Sigmoid colon (tissue), 7 donors: ENCODE measurements around the gene ARF6. TPM values are rescaled to one million over a fixed set of nuclear protein-coding genes. Genes with fewer than 3 reads are reported as not detected.

ENCODE experiments used
- DNase-seq: peaks from one replicate; pipeline ENCODE4 v3.0.0-alpha.2; 2019
- H3K27ac ChIP-seq, 4 donors: fragments of 200-600 bp; sonication (generic); one replicate each; pipeline ENCODE4 v1.5.1; 2016 to 2019; ENCODE audit warnings: mild to moderate bottlenecking in 1 of 4
- H3K27me3 ChIP-seq, 3 donors: fragments of 200-600 bp; sonication (generic); one replicate each; pipeline ENCODE4 v1.5.1; 2019; ENCODE audit warnings: mild to moderate bottlenecking in 1 of 3
- H3K36me3 ChIP-seq, 4 donors: fragments of 200-600 bp; sonication (generic); one replicate each; pipeline ENCODE4 v1.5.1; 2016 to 2019
- H3K4me1 ChIP-seq, 4 donors: fragments of 200-600 bp; sonication (generic); one replicate each; pipeline ENCODE4 v1.5.1; 2017 to 2019
- H3K4me3 ChIP-seq, 4 donors: fragments of 200-600 bp; sonication (generic); one replicate each; pipeline ENCODE4 v1.5.1; 2017 to 2019; ENCODE audit warnings: mild to moderate bottlenecking in 2 of 4, moderate library complexity in 1 of 4
- H3K9me3 ChIP-seq, 4 donors: fragments of 200-600 bp in 3 of 4; sonication (generic) in 3 of 4; one replicate each; pipeline versions ENCODE4 v1.5.1 to v1.6.1; 2013 to 2019
- CTCF ChIP-seq, 4 experiments: fragments of 450-650 bp in 3 of 4; fragments of 200-600 bp in 1 of 4; IDR thresholded peaks; one replicate each; pipeline ENCODE4 v1.5.1; 2016 to 2019; ENCODE audit warnings: antibody characterized with exemption in 4 of 4, mild to moderate bottlenecking in 3 of 4, moderate library complexity in 2 of 4
- EP300 ChIP-seq, 4 donors: sonication (generic); formaldehyde crosslinking; IDR thresholded peaks; one replicate each; pipeline ENCODE4 v1.6.1; 2017; ENCODE audit warnings: antibody characterized with exemption in 4 of 4
- POLR2A ChIP-seq, 2 donors: fragments of 450-650 bp; IDR thresholded peaks; one replicate each; pipeline ENCODE4 v1.6.1; 2016; ENCODE audit warnings: antibody characterized with exemption in 2 of 2, mild to moderate bottlenecking in 2 of 2, moderate library complexity in 2 of 2
- POLR2AphosphoS5 ChIP-seq, 4 donors: sonication (generic); formaldehyde crosslinking; IDR thresholded peaks; one replicate each; pipeline ENCODE4 v1.6.1; 2017; ENCODE audit warnings: antibody characterized with exemption in 4 of 4
- WGBS, 2 donors: extraction: QIAGEN DNeasy Blood & Tissue Kit; methylation state at CpG; one replicate each; pipeline ENCODE4 v1.1.7; 2013; 5-methylcytosine and 5-hydroxymethylcytosine counted together
- intact Hi-C: fragments of 100-400 bp; cut with DNase I; formaldehyde crosslinking; loops from one replicate; pipeline ENCODE4 v1.15.1; 2023
- polyA plus RNA-seq, 3 donors: library from polyadenylated mRNA; stranded (reverse); fragments of 200-250 nt; gene quantifications; one replicate each; pipeline ENCODE4 v1.2.3, GENCODE V29; 2013
- total RNA-seq, 4 donors: library from RNA; depleted of rRNA; stranded (reverse); fragments of >200 nt; gene quantifications; one replicate each; pipeline ENCODE4 v1.1.0, GENCODE V29; 2016
- donor health status: healthy with polysubstance abuse.
- donor health status: Bipolar disorder and iron deficiency.
- donor health status: healthy.

Gene ARF6
- total and polyA plus RNA-seq, 7 donors, result 33.8 to 117 (median 45.6) TPM

DNA sequence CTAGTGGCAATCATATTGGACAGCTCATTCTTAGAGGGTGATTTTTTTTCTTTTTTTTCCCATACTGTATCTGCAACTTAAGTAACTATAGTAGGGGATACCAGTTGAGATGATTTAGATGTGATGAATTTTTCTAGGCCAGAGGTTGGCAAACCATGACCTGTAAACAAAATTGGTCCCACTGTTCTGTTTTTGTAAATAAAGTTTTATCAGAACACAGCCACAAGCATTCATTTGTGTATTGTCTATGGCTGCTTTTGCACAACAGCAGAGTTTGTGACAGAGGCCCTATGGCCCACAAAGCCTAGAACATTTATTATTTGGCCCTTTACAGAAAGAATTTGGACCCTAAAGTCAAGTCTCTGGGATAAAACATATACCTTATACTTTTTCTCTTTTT lies 11.4 kb downstream of the ARF6 start:
- TF ChIP-seq EP300 (IDR thresholded peaks at IDR 0.05) (no peak), POLR2A (IDR thresholded peaks at IDR 0.05) (no peak), POLR2AphosphoS5 (IDR thresholded peaks at IDR 0.05) (no peak), CTCF (IDR thresholded peaks at IDR 0.05) (no peak)
- DNase-seq, result no peak
- Histone ChIP-seq H3K36me3 (no peaks in the 10 kb centered on the region), H3K4me1 (no peaks in the 10 kb centered on the region), H3K9me3 (no peaks in the 10 kb centered on the region), H3K27me3 (no peaks in the 10 kb centered on the region), H3K4me3 (no peak overlapping the region), H3K27ac (no peak overlapping the region)
- intact Hi-C loops, result no loop called here

- intact Hi-C loops, result no loop called here
- Histone ChIP-seq H3K9me3 (no peaks in the 10 kb centered on the region), H3K36me3 (no peaks in the 10 kb centered on the region), H3K4me3 (no peak overlapping the region), H3K27ac (peak overlapping the region in 1 of 4 donors; percentile 4), H3K4me1 (no peaks in the 10 kb centered on the region), H3K27me3 (no peaks in the 10 kb centered on the region)
- 78 to 88% methylated on average over 7 of the region's 7 CpGs for WGBS, 2 donors
- TF ChIP-seq EP300 (IDR thresholded peaks at IDR 0.05), result no peak
- TF ChIP-seq POLR2AphosphoS5 (IDR thresholded peaks at IDR 0.05), result no peak
- TF ChIP-seq POLR2A (IDR thresholded peaks at IDR 0.05), result no peak
- no peak for TF ChIP-seq CTCF (IDR thresholded peaks at IDR 0.05)
- no peak for DNase-seq
These were observed 13.1 kb downstream of the ARF6 start for GRCh38 chr14:49905989-49906388.

DNA sequence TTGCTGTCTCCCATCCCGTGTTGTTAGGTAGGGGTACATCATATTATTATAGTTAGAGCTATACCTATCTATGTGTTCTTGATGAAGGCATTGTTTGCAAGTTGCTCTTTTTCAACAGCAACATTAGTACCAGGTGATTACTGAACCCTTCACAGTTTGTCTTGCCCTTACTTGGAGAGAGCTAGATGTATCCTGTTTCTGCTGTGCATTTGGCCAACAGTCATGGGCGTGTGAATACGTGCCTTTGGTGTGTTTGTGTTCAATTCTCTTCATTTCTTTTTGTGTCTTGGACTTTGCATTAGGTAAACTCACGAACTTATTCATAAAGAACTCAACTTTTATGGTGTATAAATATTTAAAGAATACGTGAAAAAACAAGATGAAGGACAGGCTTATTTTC lies 14.3 kb downstream of the ARF6 start:
- H3K36me3 ChIP-seq, result no peaks in the 10 kb centered on the region
- no peaks in the 10 kb centered on the region for H3K9me3 ChIP-seq
- WGBS, 2 donors, result 25 to 60% methylated on average over 5 of the region's 5 CpGs
- DNase-seq, result no peak
- peak overlapping the region in 1 of 4 donors; percentile 28 for H3K27ac ChIP-seq
- intact Hi-C loops, result no loop called here
- TF ChIP-seq POLR2AphosphoS5 (IDR thresholded peaks at IDR 0.05) (no peak), CTCF (IDR thresholded peaks at IDR 0.05) (no peak), POLR2A (IDR thresholded peaks at IDR 0.05) (no peak), EP300 (IDR thresholded peaks at IDR 0.05) (no peak)
- H3K4me3 ChIP-seq, result no peak overlapping the region
- no peaks in the 10 kb centered on the region for H3K27me3 ChIP-seq
- no peaks in the 10 kb centered on the region for H3K4me1 ChIP-seq

DNA sequence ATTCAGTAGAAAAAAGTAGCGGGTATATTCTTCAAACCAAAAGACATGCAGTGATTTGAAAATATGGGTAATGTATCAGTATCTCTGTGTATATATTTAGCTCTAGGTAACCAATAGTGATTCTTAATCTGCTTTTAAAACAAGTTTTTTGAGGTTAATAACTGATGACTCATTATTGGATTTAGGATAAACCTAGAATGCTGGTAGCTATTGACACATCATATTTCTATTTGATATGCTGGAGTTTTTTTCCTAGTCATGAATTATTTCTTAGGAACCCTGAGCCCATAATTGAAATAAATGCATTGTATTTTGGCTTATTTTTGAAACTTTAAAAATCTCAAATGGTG lies 15.5 kb downstream of the ARF6 start:
- intact Hi-C loops, result no loop called here
- TF ChIP-seq CTCF (IDR thresholded peaks at IDR 0.05), result no peak
- no peak for TF ChIP-seq EP300 (IDR thresholded peaks at IDR 0.05)
- no peak for TF ChIP-seq POLR2A (IDR thresholded peaks at IDR 0.05)
- no peak for TF ChIP-seq POLR2AphosphoS5 (IDR thresholded peaks at IDR 0.05)
- no peaks in the 10 kb centered on the region for H3K4me1 ChIP-seq
- no peaks in the 10 kb centered on the region for H3K27me3 ChIP-seq
- H3K36me3 ChIP-seq, result no peaks in the 10 kb centered on the region
- peak overlapping the region in 3 of 4 donors; percentile 9 to 39 (median 28) for H3K27ac ChIP-seq
- no peak overlapping the region for H3K4me3 ChIP-seq
- no peak for DNase-seq
- no peaks in the 10 kb centered on the region for H3K9me3 ChIP-seq
- 2% methylated on average over 1 of the region's 1 CpG for WGBS, 2 donors

DNA sequence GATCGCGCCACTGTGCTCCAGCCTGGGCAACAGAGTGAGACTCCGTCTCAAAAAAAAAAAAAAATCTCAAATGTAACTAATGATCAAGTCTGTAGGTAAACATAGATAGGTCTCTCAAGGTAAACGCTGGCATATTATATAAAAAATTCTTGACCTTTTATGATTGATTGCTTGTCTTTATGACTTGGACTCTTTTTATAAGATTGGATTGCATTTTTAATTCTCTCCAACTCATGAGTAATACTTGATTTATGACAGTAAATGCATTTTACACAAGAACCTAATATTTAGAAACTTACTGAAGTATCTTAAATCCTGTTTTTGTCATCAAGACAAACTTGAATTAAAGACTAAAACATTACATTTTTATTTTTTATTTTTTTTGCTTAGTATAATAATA lies 16.1 kb downstream of the ARF6 start:
- TF ChIP-seq EP300 (IDR thresholded peaks at IDR 0.05) (no peak), POLR2A (IDR thresholded peaks at IDR 0.05) (no peak), POLR2AphosphoS5 (IDR thresholded peaks at IDR 0.05) (no peak), CTCF (IDR thresholded peaks at IDR 0.05) (no peak)
- no peaks in the 10 kb centered on the region for H3K9me3 ChIP-seq
- no peaks in the 10 kb centered on the region for H3K27me3 ChIP-seq
- no peak overlapping the region for H3K4me3 ChIP-seq
- WGBS, 2 donors, result 94 to 98% methylated on average over 4 of the region's 4 CpGs
- no peaks in the 10 kb centered on the region for H3K4me1 ChIP-seq
- DNase-seq, result no peak
- intact Hi-C loops, result no loop called here
- no peaks in the 10 kb centered on the region for H3K36me3 ChIP-seq
- H3K27ac ChIP-seq, result no peak overlapping the region
